WTC11 (cell line): ENCODE data around the gene PIKFYVE. TPM values are rescaled to one million over a fixed set of nuclear protein-coding genes. Genes with fewer than 3 reads are reported as not detected.

ENCODE experiments used
- ATAC-seq: fragments of 200-7000 bp; cut with Tn5 transposase; 2 replicates; pipeline ENCODE4 v1.10.0; 2021; ENCODE audit warnings: mild to moderate bottlenecking, moderate library complexity
- CTCF ChIA-PET: fragments of 300-600 bp; sonication (Branson Sonifier 250); formaldehyde crosslinking; loops from one replicate; lab custom pipeline; 2021; ENCODE audit warnings: antibody characterized with exemption; lab: Charles Lee
- POLR2A ChIA-PET: fragments of 350-600 bp; sonication (Branson Sonifier 250); formaldehyde crosslinking; loops from one replicate; lab custom pipeline; 2021; ENCODE audit warnings: antibody characterized with exemption; lab: Charles Lee
- DNase-seq: peaks from one replicate; pipeline ENCODE4 v3.0.0; 2021; ENCODE audit warnings: low spot score
- H3K27ac Mint-ChIP-seq: 2 replicates; pipeline ENCODE4 v1.8.0; 2021; ENCODE audit warnings: mixed read lengths
- H3K27me3 Mint-ChIP-seq: 2 replicates; pipeline ENCODE4 v1.8.0; 2021; ENCODE audit warnings: low read depth, mild to moderate bottlenecking, moderate library complexity, mixed read lengths
- H3K36me3 Mint-ChIP-seq: 2 replicates; pipeline ENCODE4 v1.8.0; 2021; ENCODE audit warnings: mixed read lengths
- H3K4me1 Mint-ChIP-seq: 2 replicates; pipeline ENCODE4 v1.8.0; 2022; ENCODE audit warnings: mixed read lengths
- H3K4me3 Mint-ChIP-seq: 2 replicates; pipeline ENCODE4 v1.8.0; 2021; ENCODE audit warnings: mild to moderate bottlenecking, moderate library complexity, mixed read lengths
- H3K9me3 Mint-ChIP-seq: 2 replicates; pipeline ENCODE4 v1.8.0; 2021; ENCODE audit warnings: mixed read lengths
- ARID4B ChIP-seq: sonication (generic); formaldehyde crosslinking; IDR thresholded peaks from 2 replicates; pipeline ENCODE4 v1.8.0; 2023; ENCODE audit warnings: missing genetic modification reagents, mild to moderate bottlenecking, borderline replicate concordance
- ATF3 ChIP-seq: sonication (generic); formaldehyde crosslinking; conservative IDR thresholded peaks from 2 replicates; pipeline ENCODE4 v1.8.1; 2022; ENCODE audit warnings: mild to moderate bottlenecking, missing genetic modification reagents
- CTCF ChIP-seq: fragments of 200-600 bp; IDR thresholded peaks from 2 replicates; pipeline ENCODE4 v1.8.0; 2022; ENCODE audit warnings: antibody characterized with exemption
- ERG ChIP-seq: fragments of 250-450 bp; sonication (Bioruptor Pico); IDR thresholded peaks from 2 replicates; pipeline ENCODE4 v1.8.0; 2021; ENCODE audit warnings: mild to moderate bottlenecking
- ETV6 ChIP-seq: sonication (generic); formaldehyde crosslinking; IDR thresholded peaks from 2 replicates; pipeline ENCODE4 v1.8.1; 2022; ENCODE audit warnings: mild to moderate bottlenecking, missing genetic modification reagents
- FOXJ3 ChIP-seq: sonication (generic); formaldehyde crosslinking; IDR thresholded peaks from 2 replicates; pipeline ENCODE4 v1.9.0; 2021; ENCODE audit warnings: missing genetic modification reagents, mild to moderate bottlenecking, borderline replicate concordance
- GABPB1 ChIP-seq: sonication (generic); formaldehyde crosslinking; IDR thresholded peaks from 2 replicates; pipeline ENCODE4 v1.8.1; 2023; ENCODE audit warnings: mild to moderate bottlenecking, missing genetic modification reagents
- HMGA2 ChIP-seq: fragments of 250-450 bp; sonication (Bioruptor Pico); IDR thresholded peaks from 2 replicates; pipeline ENCODE4 v1.4.0; 2021; ENCODE audit warnings: mild to moderate bottlenecking, moderate library complexity
- MXD4 ChIP-seq: fragments of 250-450 bp; sonication (Bioruptor Pico); IDR thresholded peaks from 2 replicates; pipeline ENCODE4 v1.8.0; 2021; ENCODE audit warnings: mild to moderate bottlenecking, moderate library complexity, borderline replicate concordance
- NFATC4 ChIP-seq: fragments of 250-450 bp; sonication (Bioruptor Pico); IDR thresholded peaks from 2 replicates; pipeline ENCODE4 v1.9.0; 2021; ENCODE audit warnings: mild to moderate bottlenecking
- NR3C1 ChIP-seq: sonication (generic); formaldehyde crosslinking; conservative IDR thresholded peaks from 2 replicates; pipeline ENCODE4 v1.8.1; 2023; ENCODE audit warnings: low read depth, mild to moderate bottlenecking, missing genetic modification reagents
- PRRX2 ChIP-seq: fragments of 250-450 bp; sonication (Bioruptor Pico); IDR thresholded peaks from 2 replicates; pipeline ENCODE4 v1.8.0; 2021; ENCODE audit warnings: mild to moderate bottlenecking
- RELA ChIP-seq: sonication (generic); formaldehyde crosslinking; IDR thresholded peaks from 2 replicates; pipeline ENCODE4 v1.8.1; 2022; ENCODE audit warnings: missing genetic modification reagents, mild to moderate bottlenecking, borderline replicate concordance
- SMAD3 ChIP-seq: sonication (generic); formaldehyde crosslinking; IDR thresholded peaks from 2 replicates; pipeline ENCODE4 v1.8.0; 2022; ENCODE audit warnings: missing genetic modification reagents, mild to moderate bottlenecking, borderline replicate concordance
- SMAD4 ChIP-seq: sonication (generic); formaldehyde crosslinking; IDR thresholded peaks from 2 replicates; pipeline ENCODE4 v1.8.0; 2022; ENCODE audit warnings: mild to moderate bottlenecking, missing genetic modification reagents
- TEAD1 ChIP-seq: sonication (generic); formaldehyde crosslinking; IDR thresholded peaks from 2 replicates; pipeline ENCODE4 v1.8.0; 2022; ENCODE audit warnings: mild to moderate bottlenecking, missing genetic modification reagents
- ZNF121 ChIP-seq: sonication (generic); formaldehyde crosslinking; IDR thresholded peaks from 2 replicates; pipeline ENCODE4 v1.8.0; 2023; ENCODE audit warnings: missing genetic modification reagents
- total RNA-seq: library from RNA; stranded (reverse); gene quantifications from 3 replicates; pipeline ENCODE4 v1.2.3, GENCODE V29; 2021
- TF ChIP-seq, protein P1 (sequence below): sonication (generic); formaldehyde crosslinking; IDR thresholded peaks from 2 replicates; pipeline ENCODE4 v1.8.1; 2022; ENCODE audit warnings: mild to moderate bottlenecking, moderate library complexity, missing genetic modification reagents

PIKFYVE gene
- total RNA-seq, 1 experiment from 2014 or later = 36.1 TPM

DNA sequence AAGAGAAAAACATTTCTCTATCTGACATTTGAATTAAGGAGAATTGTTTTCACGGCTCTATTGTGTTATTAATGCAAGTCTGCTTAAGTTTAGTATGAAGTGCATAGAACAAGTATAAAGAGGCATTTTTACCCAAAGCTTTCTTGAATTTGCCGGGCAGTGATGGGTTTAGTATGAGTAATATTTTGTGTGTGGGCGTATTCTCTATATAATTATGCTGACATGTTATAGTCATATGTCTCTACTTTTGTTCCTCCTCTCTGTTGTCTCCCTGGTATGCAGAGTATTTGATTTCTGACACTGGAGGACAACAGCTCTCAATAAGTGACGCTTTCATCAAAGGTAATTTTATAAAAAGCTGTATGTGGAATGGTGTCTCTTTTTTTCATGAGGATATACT, 45.9 kb downstream of the PIKFYVE start:
- ChIA-PET POLR2A (no interaction called here), CTCF (no interaction called here)
- H3K9me3 Mint-ChIP-seq = no peaks in the 10 kb centered on the region
- no peak for DNase-seq
- H3K27ac Mint-ChIP-seq = no peak overlapping the region
- no peak for TF ChIP-seq NFATC4
- no peak for TF ChIP-seq MXD4 (CRISPR knock-in tag)
- TF ChIP-seq SMAD4 (CRISPR knock-in tag) = no peak
- TF ChIP-seq FOXJ3 = no peak
- no peak for TF ChIP-seq NR3C1 (CRISPR knock-in tag)
- TF ChIP-seq SMAD3 (CRISPR knock-in tag) = no peak
- no peak for TF ChIP-seq ETV6
- no peaks in the 10 kb centered on the region for H3K27me3 Mint-ChIP-seq
- ATAC-seq = no peak
- no peaks in the 10 kb centered on the region for H3K4me1 Mint-ChIP-seq
- peaks cover 27% of the 10 kb centered on the region for H3K36me3 Mint-ChIP-seq
- no peak overlapping the region for H3K4me3 Mint-ChIP-seq

DNA sequence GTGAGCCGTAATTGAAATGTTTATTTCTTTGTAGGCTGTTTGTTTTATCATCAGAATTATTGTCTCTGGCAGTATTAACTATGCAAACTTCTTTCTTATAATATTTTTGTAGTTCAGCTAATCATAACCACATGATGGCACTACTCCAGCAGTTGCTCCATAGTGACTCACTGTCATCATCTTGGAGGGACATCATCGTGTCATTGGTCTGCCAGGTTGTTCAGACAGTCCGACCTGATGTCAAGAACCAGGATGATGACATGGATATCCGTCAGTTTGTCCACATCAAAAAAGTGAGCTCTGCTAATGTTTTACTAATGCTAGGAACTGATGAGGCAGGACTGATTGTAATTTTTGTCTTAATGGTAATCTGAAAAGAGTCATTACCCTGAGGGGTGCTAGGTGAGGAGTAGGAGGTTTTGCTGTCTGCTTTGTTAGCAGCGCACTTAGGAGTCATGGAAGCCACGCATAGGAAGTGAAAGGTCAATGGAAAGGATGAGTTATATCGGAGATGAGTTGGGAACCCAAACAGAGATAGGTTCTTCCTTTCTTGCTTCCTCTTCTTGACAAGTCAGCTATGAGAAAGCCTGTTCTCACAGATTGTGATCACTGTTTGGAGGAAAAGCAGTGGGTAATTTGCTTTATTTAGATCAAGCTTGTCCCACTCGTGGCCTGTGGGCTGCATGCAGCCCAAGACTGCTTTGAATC, 49.2 kb downstream of the PIKFYVE start:
- ATAC-seq = no peak
- no peak for DNase-seq
- POLR2A ChIA-PET = no interaction called here
- Mint-ChIP-seq H3K27me3 (no peaks in the 10 kb centered on the region), H3K27ac (no peak overlapping the region), H3K4me3 (no peak overlapping the region), H3K9me3 (no peaks in the 10 kb centered on the region), H3K4me1 (no peaks in the 10 kb centered on the region), H3K36me3 (peaks cover 42% of the 10 kb centered on the region)
- TF ChIP-seq ZNF121 (CRISPR knock-in tag) (no peak), CTCF (no peak), ATF3 (CRISPR knock-in tag) (no peak), RELA (CRISPR knock-in tag) (no peak)
- CTCF ChIA-PET = no interaction called here

- no peak for TF ChIP-seq MXD4 (CRISPR knock-in tag)
- no peak for TF ChIP-seq HMGA2 (CRISPR knock-in tag)
- no peak for TF ChIP-seq PRRX2
- TF ChIP-seq ARID4B (CRISPR knock-in tag) = no peak
- no peak for TF ChIP-seq TEAD1 (CRISPR knock-in tag)
- no peak for TF ChIP-seq ERG
- TF ChIP-seq, protein P1, sequence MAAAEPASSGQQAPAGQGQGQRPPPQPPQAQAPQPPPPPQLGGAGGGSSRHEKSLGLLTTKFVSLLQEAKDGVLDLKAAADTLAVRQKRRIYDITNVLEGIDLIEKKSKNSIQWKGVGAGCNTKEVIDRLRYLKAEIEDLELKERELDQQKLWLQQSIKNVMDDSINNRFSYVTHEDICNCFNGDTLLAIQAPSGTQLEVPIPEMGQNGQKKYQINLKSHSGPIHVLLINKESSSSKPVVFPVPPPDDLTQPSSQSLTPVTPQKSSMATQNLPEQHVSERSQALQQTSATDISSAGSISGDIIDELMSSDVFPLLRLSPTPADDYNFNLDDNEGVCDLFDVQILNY (CRISPR knock-in tag) = no peak
- TF ChIP-seq GABPB1 = no peak
- Mint-ChIP-seq H3K4me1 (no peaks in the 10 kb centered on the region), H3K36me3 (peaks cover 45% of the 10 kb centered on the region), H3K27me3 (no peaks in the 10 kb centered on the region), H3K4me3 (no peak overlapping the region), H3K9me3 (no peaks in the 10 kb centered on the region; the same call in 1 of the 2 replicates), H3K27ac (no peak overlapping the region)
- DNase-seq = no peak
- CTCF ChIA-PET = no interaction called here
- POLR2A ChIA-PET = no interaction called here
- ATAC-seq = no peak
Observed at GRCh38 chr2:208318127-208318526, 52.1 kb downstream of the PIKFYVE start.
